ENCODE measurements around the gene PIK3CB.

PIK3CB gene

DNA sequence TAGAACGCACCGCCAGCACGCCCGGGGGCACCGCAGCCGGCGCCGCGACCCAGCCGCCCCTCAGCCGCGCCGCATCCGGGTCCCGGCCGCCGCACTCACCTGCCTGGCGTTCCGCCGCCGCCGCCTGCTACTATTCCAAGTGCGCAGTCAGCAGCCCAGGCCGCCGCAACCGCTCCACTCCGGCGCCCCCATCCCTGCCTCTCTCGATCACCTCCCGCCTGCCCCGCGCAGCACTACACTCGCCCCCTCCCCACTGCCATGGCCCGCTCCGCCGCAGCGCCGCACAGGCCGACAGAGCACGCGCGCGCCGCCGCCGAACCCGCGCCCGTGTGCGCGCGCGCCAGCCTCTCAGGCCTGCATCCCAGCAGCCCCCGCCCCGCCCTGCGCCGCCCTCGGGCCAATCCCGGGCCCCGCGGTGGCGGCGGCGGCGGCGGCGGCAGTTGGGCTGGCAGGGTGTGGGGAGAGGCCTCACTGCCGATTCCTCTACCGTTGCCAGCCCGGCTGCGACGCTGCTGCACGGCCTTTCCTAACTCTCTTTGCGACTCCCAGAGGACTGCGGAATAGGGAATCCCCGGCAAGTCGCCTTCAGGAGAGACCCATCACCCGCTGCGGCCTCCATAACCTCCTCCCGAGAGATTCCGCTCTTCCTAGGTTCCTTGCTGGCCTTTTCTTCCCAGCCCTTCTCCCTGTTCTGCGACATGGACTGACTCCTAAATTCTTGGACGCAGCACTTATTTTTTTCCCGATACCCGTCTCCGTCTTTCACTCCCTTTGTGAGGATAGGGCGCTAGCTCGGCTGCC, at the start of gene PIK3CB:
Gene PIK3CB, minus strand, starts transcription at position 333 of the 801 bp plus-strand sequence. CDS start 75,585 bp downstream, outside the sequence.
- peak within 1 kb of the TSS; percentile 97 for H3K27ac Mint-ChIP-seq
- H3K4me1 Mint-ChIP-seq = peaks cover 28% of the 10 kb centered on the region
- H3K9me3 Mint-ChIP-seq = no peaks in the 10 kb centered on the region
- peak within 1 kb of the TSS; percentile 98 for H3K4me3 Mint-ChIP-seq
- peaks cover 1% of the 10 kb centered on the region for H3K36me3 Mint-ChIP-seq
- no peaks in the 10 kb centered on the region for H3K27me3 Mint-ChIP-seq

- H3K4me1 Mint-ChIP-seq = no peaks in the 10 kb centered on the region
- H3K27ac Mint-ChIP-seq = no peak overlapping the region
- no peaks in the 10 kb centered on the region for H3K36me3 Mint-ChIP-seq
- no peaks in the 10 kb centered on the region for H3K27me3 Mint-ChIP-seq
- H3K4me3 Mint-ChIP-seq = no peak overlapping the region
- H3K9me3 Mint-ChIP-seq = no peaks in the 10 kb centered on the region
Observed at GRCh38 chr3:138881233-138881632, 46.5 kb upstream of the PIK3CB start.

DNA sequence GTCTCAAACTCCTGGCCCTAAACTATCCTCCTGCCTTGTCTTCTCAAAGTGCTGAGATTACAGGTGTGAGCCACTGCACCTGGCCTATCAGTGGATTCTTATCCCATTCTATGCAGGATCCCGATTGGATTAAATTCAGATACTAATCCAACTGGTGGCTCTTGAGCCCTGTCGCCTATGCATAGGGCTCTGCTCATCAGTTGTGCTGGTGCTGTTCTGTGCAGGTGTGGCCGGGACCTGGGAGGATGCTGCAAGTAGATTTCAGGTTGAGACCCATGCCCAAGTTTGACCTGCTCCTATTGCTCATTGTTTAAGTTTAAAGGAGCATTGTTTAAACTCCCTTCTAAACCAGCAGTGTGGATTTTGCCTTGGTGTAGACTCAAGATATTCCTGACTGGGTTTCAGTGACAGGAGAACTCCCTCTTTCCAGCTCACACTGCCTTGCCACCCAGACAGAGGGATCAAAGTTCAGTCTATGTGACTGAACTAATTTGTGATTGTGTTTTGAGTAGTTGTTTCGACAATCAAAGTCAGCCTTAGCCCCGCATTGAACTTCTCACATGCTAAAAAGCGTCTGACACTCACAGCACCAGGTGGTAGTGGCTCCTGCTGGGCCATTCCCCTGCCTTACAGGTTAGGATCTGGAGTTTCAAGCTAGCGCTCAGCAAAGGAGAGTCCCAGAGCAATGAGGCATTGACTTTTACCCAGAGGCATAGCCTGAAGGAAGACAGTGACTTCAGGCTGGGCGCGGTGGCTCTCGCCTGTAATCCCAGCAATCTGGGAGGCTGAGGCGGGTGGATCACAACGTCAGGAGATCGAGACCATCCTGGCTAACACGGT, 45.0 kb upstream of the PIK3CB start:
- H3K4me1 Mint-ChIP-seq = no peaks in the 10 kb centered on the region
- peaks cover 2% of the 10 kb centered on the region for H3K36me3 Mint-ChIP-seq
- H3K27ac Mint-ChIP-seq = no peak overlapping the region
- H3K27me3 Mint-ChIP-seq = no peaks in the 10 kb centered on the region
- H3K9me3 Mint-ChIP-seq = peaks cover 6% of the 10 kb centered on the region
- no peak overlapping the region for H3K4me3 Mint-ChIP-seq

GRCh38 chr3:138877226-138877625, 42.5 kb upstream of the PIK3CB start:
- Mint-ChIP-seq H3K27me3 (no peaks in the 10 kb centered on the region), H3K4me1 (no peaks in the 10 kb centered on the region), H3K27ac (no peak overlapping the region), H3K4me3 (no peak overlapping the region), H3K9me3 (peaks cover 6% of the 10 kb centered on the region), H3K36me3 (peaks cover 2% of the 10 kb centered on the region)

DNA sequence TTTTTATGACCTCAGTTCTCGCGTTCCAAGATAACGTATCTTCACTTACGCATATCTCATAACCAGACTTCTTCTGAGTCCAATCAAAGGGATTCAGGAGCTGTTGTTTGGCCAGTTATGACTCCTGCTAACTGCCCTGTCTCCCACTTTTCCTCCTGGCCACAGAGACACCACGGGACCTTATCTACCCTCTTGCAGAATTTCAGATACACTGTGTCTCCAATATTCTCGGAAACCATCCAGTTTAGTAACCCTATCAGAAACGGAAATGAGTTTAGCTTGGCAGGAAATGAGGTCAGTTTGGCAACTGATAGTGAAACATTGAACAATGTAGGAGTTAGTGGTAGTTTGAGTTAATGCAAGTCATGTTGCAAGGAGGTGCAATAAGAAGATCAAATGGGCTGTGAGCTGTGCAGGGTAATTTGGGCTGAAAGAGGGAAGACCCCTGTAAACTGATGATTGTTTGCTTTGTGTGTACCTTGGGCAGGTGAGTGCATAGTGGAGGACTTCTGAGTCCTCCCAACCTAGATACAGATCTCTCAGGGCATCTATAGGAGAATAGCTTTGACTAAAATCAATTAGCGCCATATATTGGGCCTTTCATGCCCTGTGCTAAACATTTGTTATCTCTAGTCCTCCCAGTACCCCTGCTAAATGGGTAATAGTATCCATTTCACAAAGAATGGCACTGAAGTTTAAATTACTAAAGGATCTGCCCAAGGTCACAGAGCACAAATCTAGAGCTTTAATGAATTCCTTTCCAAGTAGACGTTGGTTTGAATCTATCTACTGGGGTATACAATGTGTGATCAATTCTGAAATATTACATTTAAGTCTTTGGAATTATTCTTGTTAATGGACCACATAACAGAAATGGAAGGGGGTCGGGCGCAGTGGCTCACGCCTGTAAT, 41.3 kb upstream of the PIK3CB start:
- H3K27ac Mint-ChIP-seq = no peak overlapping the region
- peaks cover 2% of the 10 kb centered on the region for H3K36me3 Mint-ChIP-seq
- no peak overlapping the region for H3K4me3 Mint-ChIP-seq
- no peaks in the 10 kb centered on the region for H3K4me1 Mint-ChIP-seq
- H3K27me3 Mint-ChIP-seq = no peaks in the 10 kb centered on the region
- peaks cover 6% of the 10 kb centered on the region for H3K9me3 Mint-ChIP-seq

- Mint-ChIP-seq H3K4me3 (no peak overlapping the region), H3K27me3 (no peaks in the 10 kb centered on the region), H3K27ac (no peak overlapping the region), H3K9me3 (peaks cover 6% of the 10 kb centered on the region), H3K36me3 (peaks cover 2% of the 10 kb centered on the region), H3K4me1 (no peaks in the 10 kb centered on the region)
Observed at GRCh38 chr3:138875096-138875753, 40.5 kb upstream of the PIK3CB start.

DNA sequence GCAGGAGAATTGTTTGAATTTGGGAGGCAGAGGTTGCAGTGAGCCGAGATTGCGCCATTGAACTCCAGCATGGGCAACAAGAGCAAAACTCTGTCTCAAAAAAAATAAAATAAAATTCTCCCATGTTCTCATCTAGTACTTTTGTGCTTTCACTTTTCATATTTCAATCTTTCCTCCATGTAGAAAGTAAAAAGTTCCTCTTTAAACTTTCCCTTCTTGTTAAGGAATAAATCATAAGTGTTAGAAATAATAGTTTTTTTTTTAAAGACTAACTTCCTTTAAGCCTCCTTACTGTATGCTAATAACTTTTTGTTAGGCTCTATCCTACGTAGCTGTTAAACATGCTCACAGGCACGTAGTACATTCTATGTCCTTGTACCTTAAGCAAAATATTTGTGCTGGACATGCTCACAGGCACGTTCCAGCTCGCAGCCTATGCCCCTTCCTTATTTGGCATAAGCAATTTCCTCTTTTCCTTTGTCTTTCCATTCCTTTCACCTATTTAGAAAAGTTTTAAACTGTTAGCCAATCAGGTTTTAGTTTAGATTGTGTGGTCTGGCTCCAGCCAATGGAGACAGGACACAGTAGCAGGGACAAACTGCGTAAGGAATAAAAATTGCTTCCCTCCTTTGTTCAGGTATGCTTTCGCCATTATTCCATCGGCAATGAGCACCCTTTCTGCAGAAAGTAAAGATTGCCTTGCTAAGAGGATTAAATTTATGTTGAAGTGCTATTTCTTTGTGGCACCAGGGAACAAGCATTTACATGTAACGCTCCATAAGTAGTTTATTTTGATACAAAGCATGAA, 38.9 kb upstream of the PIK3CB start:
- Mint-ChIP-seq H3K4me3 (no peak overlapping the region), H3K36me3 (peaks cover 2% of the 10 kb centered on the region), H3K9me3 (peaks cover 6% of the 10 kb centered on the region), H3K4me1 (no peaks in the 10 kb centered on the region), H3K27me3 (no peaks in the 10 kb centered on the region), H3K27ac (no peak overlapping the region)

DNA sequence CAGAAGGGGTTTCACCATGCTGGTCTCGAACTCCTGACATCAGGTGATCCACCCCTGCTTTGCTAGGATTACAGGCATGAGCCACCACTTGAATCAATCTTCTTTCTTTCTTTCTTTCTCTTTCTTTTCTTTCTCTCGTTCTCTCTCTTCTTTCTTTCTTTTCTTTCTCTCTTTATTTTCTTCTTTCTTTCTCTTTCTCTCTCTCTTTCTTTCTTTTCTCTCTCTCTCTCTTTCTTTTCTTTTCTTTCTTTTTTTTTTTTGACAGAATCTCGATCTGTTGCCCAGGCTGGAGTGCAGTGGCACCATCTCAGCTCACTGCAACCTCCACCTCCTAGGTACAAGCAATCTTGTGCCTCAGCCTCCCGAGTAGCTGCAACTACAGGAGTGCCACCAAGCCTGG, 37.9 kb upstream of the PIK3CB start:
- Mint-ChIP-seq H3K27ac (no peak overlapping the region), H3K27me3 (no peaks in the 10 kb centered on the region), H3K4me3 (no peak overlapping the region), H3K36me3 (peaks cover 2% of the 10 kb centered on the region), H3K9me3 (peaks cover 6% of the 10 kb centered on the region), H3K4me1 (no peaks in the 10 kb centered on the region)

DNA sequence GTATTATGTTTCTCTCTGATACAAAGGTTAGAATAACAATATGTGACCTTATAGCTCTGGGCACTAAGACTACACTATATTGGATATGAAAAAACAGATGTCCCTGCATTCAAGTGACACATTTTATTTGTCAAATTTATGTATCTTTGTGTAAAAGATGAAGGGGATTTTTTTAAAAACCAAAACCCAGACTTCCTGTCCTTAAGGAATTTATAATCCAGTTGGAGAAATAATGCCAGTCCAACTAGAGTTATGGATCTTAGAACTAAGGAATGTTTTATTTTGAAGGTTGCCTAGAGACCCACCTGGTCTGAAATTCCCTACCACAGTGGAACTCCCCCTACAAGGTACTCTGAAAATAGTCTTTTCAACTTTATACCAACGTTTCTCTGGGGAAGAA, 33.3 kb upstream of the PIK3CB start:
- Mint-ChIP-seq H3K4me1 (no peaks in the 10 kb centered on the region), H3K27ac (no peak overlapping the region), H3K27me3 (no peaks in the 10 kb centered on the region), H3K36me3 (no peaks in the 10 kb centered on the region), H3K9me3 (no peaks in the 10 kb centered on the region), H3K4me3 (no peak overlapping the region)

DNA sequence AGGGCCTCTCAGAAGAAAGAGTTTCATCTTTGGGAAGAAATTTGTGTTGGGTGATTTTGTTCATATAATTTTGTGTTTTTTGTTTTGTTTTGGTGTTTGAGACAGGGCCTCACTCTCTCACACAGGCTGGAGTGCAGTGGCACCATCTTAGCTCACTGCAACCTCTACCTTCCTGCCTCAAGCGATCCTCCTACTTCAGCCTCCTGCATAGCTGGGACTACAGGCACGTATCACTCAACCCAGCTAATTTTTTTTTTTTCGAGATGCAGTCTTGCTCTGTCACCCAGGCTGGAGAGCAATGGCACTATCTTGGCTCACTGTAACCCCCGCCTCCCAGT, 29.0 kb upstream of the PIK3CB start:
- no peaks in the 10 kb centered on the region for H3K4me1 Mint-ChIP-seq

GRCh38 chr3:138862924-138863775, 28.4 kb upstream of the PIK3CB start:
- no peaks in the 10 kb centered on the region for H3K4me1 Mint-ChIP-seq
- no peaks in the 10 kb centered on the region for H3K9me3 Mint-ChIP-seq
- no peaks in the 10 kb centered on the region for H3K36me3 Mint-ChIP-seq
- H3K27ac Mint-ChIP-seq = peak overlapping the region; percentile 35
- H3K27me3 Mint-ChIP-seq = no peaks in the 10 kb centered on the region
- no peak overlapping the region for H3K4me3 Mint-ChIP-seq

More for the DNA sequence above, 29.0 kb upstream of the PIK3CB start:
- Mint-ChIP-seq H3K9me3 (no peaks in the 10 kb centered on the region), H3K27ac (no peak overlapping the region), H3K36me3 (no peaks in the 10 kb centered on the region), H3K4me3 (no peak overlapping the region), H3K27me3 (no peaks in the 10 kb centered on the region)

DNA sequence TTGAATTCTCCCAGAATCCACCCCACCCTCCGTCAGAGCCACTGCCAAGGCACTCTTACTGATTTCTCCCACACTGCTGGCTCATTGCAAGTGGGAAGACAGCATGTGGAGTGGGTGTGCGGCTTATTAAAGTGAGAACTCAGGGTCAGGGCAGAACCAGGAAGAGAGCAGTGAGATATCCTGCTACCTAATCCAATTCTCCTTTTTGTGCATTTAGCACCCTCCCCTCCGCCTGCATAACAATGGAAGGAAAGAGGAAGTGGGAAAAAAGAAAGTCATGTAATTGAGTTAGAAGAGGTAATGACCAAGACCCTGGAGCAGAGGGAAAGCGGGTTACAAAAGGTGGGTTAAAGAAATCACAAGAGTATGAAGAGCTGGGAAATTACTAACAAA, 27.8 kb upstream of the PIK3CB start:
- Mint-ChIP-seq H3K27ac (no peak overlapping the region), H3K9me3 (no peaks in the 10 kb centered on the region), H3K4me1 (no peaks in the 10 kb centered on the region), H3K36me3 (no peaks in the 10 kb centered on the region), H3K4me3 (no peak overlapping the region), H3K27me3 (no peaks in the 10 kb centered on the region)

- H3K4me1 Mint-ChIP-seq = no peaks in the 10 kb centered on the region
Observed at GRCh38 chr3:138861798-138862197, 27.1 kb upstream of the PIK3CB start.

GRCh38 chr3:138856799-138857198, 22.1 kb upstream of the PIK3CB start:
- H3K27me3 Mint-ChIP-seq = no peaks in the 10 kb centered on the region
- no peaks in the 10 kb centered on the region for H3K36me3 Mint-ChIP-seq
- no peaks in the 10 kb centered on the region for H3K4me1 Mint-ChIP-seq
- no peak overlapping the region for H3K27ac Mint-ChIP-seq
- H3K4me3 Mint-ChIP-seq = no peak overlapping the region
- H3K9me3 Mint-ChIP-seq = no peaks in the 10 kb centered on the region

More at GRCh38 chr3:138861798-138862197, 27.1 kb upstream of the PIK3CB start:
- Mint-ChIP-seq H3K4me3 (no peak overlapping the region), H3K9me3 (no peaks in the 10 kb centered on the region), H3K27ac (no peak overlapping the region), H3K36me3 (no peaks in the 10 kb centered on the region), H3K27me3 (no peaks in the 10 kb centered on the region)
